ENCODE measurements around the gene COLEC11.
"Not testable (repeated sequence)": the region's sequence is repeated elsewhere in the genome, so short reads cannot be mapped to it uniquely, and the experiment has no call there.

COLEC11 gene

GRCh38 chr2:3654531-3655225 is 59.8 kb downstream of the COLEC11 start:
- H3K36me3 ChIP-seq (ENCODE audit: insufficient read depth, low read length): no peaks in the 10 kb centered on the region
- H3K27ac ChIP-seq (ENCODE audit: low read depth, low read length): no peak overlapping the region
- no peaks in the 10 kb centered on the region for H3K9me3 ChIP-seq (ENCODE audit: low read length)
- no peak overlapping the region for H3K9ac ChIP-seq (ENCODE audit: low read length)
- no peak overlapping the region for H3K4me3 ChIP-seq (ENCODE audit: low read depth in 1 of 2, low read length in 2 of 2)
- no peaks in the 10 kb centered on the region for H3K27me3 ChIP-seq (ENCODE audit: control insufficient read depth in 1 of 2, insufficient read depth in 2 of 2, low read length in 2 of 2)
- H3K4me1 ChIP-seq (ENCODE audit: insufficient read depth, low read length): peaks cover 11% of the 10 kb centered on the region

GRCh38 chr2:3655871-3656761 is 61.2 kb downstream of the COLEC11 start:
- Histone ChIP-seq H3K9ac (ENCODE audit: low read length) (no peak overlapping the region), H3K27ac (ENCODE audit: low read depth, low read length) (no peak overlapping the region), H3K4me1 (ENCODE audit: insufficient read depth, low read length) (peaks cover 6% of the 10 kb centered on the region), H3K9me3 (ENCODE audit: low read length) (no peaks in the 10 kb centered on the region), H3K27me3 (ENCODE audit: control insufficient read depth in 1 of 2, insufficient read depth in 2 of 2, low read length in 2 of 2) (no peaks in the 10 kb centered on the region), H3K36me3 (ENCODE audit: insufficient read depth, low read length) (no peaks in the 10 kb centered on the region), H3K4me3 (ENCODE audit: low read depth in 1 of 2, low read length in 2 of 2) (no peak overlapping the region)

GRCh38 chr2:3656762-3657721 is 62.1 kb downstream of the COLEC11 start:
- no peaks in the 10 kb centered on the region for H3K27me3 ChIP-seq (ENCODE audit: control insufficient read depth in 1 of 2, insufficient read depth in 2 of 2, low read length in 2 of 2)
- H3K9ac ChIP-seq (ENCODE audit: low read length): no peak overlapping the region
- H3K27ac ChIP-seq (ENCODE audit: low read depth, low read length): no peak overlapping the region
- H3K9me3 ChIP-seq (ENCODE audit: low read length): no peaks in the 10 kb centered on the region
- no peak overlapping the region for H3K4me3 ChIP-seq (ENCODE audit: low read depth in 1 of 2, low read length in 2 of 2)
- peaks cover 3% of the 10 kb centered on the region for H3K4me1 ChIP-seq (ENCODE audit: insufficient read depth, low read length)
- no peaks in the 10 kb centered on the region for H3K36me3 ChIP-seq (ENCODE audit: insufficient read depth, low read length)

DNA sequence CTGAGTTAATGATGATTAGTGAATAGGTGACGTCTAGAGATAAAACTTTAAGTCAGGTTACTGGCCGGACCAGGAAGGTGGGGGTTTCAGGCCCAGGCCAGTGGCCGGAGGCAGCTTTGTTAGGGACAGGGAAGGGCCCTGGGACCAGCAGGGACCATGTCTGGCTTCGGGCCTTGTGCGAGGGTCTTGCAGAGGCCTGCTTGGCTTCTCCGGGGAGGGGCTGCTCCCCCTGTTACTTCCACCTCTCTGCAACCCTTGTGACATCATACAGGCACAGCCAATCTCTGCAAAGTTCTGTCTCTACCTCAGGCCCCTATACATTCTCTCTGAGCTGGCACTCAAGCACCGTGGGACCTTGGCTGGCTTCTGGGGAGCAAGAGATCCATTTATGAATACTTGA is 63.0 kb downstream of the COLEC11 start, which contains the start of gene ALLC:
ALLC (plus strand) TSS at position 320 of the 400 bp plus-strand sequence. CDS start 12,958 bp downstream, outside the sequence.
- H3K9me3 ChIP-seq (ENCODE audit: low read length): no peaks in the 10 kb centered on the region
- H3K4me3 ChIP-seq (ENCODE audit: low read depth in 1 of 2, low read length in 2 of 2): no peak within 1 kb of the TSS
- H3K9ac ChIP-seq (ENCODE audit: low read length): no peak within 1 kb of the TSS
- H3K36me3 ChIP-seq (ENCODE audit: insufficient read depth, low read length): no peaks in the 10 kb centered on the region
- no peak within 1 kb of the TSS for H3K27ac ChIP-seq (ENCODE audit: low read depth, low read length)
- no peaks in the 10 kb centered on the region for H3K27me3 ChIP-seq (ENCODE audit: control insufficient read depth in 1 of 2, insufficient read depth in 2 of 2, low read length in 2 of 2)
- H3K4me1 ChIP-seq (ENCODE audit: insufficient read depth, low read length): no peaks in the 10 kb centered on the region

DNA sequence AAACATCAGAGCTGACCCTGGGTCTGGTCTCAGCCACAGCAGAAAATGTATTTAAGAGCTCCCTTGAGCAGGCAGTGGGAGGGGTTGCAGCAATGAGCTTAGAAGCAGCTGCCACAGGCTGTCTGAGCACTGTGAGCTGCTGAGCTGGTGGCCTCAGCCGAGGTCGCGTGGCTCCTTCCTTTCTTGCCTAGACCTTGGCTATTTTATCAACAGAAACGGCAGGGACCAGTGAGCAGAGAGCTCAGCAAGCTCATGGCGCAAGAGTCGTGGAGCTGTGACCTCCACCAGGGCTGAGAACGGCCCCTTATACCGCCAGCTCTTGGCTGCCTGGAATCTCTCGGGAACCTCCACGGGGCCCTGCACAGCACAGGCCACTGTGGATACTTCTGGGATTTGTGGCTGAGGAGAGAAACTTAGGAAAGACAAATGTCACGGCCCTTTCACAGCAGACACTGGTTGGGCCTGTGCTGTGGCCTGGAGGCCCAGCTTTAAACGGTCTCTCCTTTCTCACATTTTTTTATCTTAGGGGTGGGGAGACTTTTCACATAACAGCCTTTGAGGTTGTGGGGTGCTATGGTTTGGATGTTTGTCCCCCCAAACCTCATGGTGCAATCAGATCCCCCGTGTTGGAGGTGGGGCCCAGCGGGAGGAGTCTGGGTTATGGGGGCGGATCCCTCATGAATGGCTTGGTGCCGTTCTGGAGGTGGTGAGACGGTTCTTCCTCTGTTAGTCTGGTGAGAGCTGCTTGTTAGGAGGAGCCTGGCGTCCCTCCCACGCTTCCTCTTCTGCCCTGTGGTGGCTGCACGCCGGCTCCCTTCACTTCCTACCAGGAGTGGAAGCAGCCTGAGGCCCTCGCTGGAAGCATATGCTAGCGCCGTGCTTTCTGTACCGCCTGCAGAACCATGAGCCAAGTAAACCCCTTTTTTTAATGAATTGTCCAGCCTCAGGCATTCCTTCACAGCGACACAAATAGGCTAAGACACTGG is 64.8 kb downstream of the COLEC11 start:
- Histone ChIP-seq H3K9me3 (ENCODE audit: low read length) (no peaks in the 10 kb centered on the region), H3K36me3 (ENCODE audit: insufficient read depth, low read length) (no peaks in the 10 kb centered on the region), H3K27ac (ENCODE audit: low read depth, low read length) (no peak overlapping the region), H3K9ac (ENCODE audit: low read length) (no peak overlapping the region), H3K4me3 (ENCODE audit: low read depth in 1 of 2, low read length in 2 of 2) (no peak overlapping the region), H3K27me3 (ENCODE audit: control insufficient read depth in 1 of 2, insufficient read depth in 2 of 2, low read length in 2 of 2) (no peaks in the 10 kb centered on the region), H3K4me1 (ENCODE audit: insufficient read depth, low read length) (no peaks in the 10 kb centered on the region)

GRCh38 chr2:3660640-3661039 is 65.7 kb downstream of the COLEC11 start:
- not testable (repeated sequence) for H3K27me3 ChIP-seq (ENCODE audit: control insufficient read depth in 1 of 2, insufficient read depth in 2 of 2, low read length in 2 of 2); H3K4me3 ChIP-seq (ENCODE audit: low read depth in 1 of 2, low read length in 2 of 2); H3K9me3 ChIP-seq (ENCODE audit: low read length); H3K4me1 ChIP-seq (ENCODE audit: insufficient read depth, low read length); H3K9ac ChIP-seq (ENCODE audit: low read length); H3K36me3 ChIP-seq (ENCODE audit: insufficient read depth, low read length); H3K27ac ChIP-seq (ENCODE audit: low read depth, low read length)

DNA sequence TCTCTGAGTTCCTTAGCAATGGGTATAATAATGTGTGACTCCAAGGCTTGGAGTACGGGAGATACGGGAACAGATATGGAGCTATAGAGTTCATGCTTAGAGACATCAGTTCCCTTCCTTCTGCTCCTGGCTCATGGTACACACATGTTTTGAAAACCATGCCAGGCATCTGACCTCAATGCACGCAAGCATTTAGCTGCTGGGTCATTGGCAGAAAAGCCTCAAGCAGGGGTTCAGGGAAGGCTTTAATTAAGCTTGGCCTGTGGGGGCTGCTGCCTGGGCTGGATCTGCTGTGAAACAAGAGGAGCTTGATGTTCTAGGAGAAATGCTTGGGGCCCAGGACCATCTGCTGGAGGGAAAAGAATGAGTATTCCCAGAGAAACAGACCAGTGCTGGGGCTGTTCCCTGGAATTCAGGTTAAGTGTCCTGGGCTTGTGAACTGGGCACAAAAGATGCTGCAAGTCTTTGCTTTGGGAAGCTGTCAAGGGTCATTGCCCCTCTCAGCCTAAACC is 66.3 kb downstream of the COLEC11 start:
- Histone ChIP-seq H3K9ac (ENCODE audit: low read length) (no peak overlapping the region), H3K4me1 (ENCODE audit: insufficient read depth, low read length) (no peaks in the 10 kb centered on the region), H3K27ac (ENCODE audit: low read depth, low read length) (no peak overlapping the region), H3K27me3 (ENCODE audit: control insufficient read depth in 1 of 2, insufficient read depth in 2 of 2, low read length in 2 of 2) (no peaks in the 10 kb centered on the region), H3K36me3 (ENCODE audit: insufficient read depth, low read length) (no peaks in the 10 kb centered on the region), H3K9me3 (ENCODE audit: low read length) (no peaks in the 10 kb centered on the region), H3K4me3 (ENCODE audit: low read depth in 1 of 2, low read length in 2 of 2) (no peak overlapping the region)

DNA sequence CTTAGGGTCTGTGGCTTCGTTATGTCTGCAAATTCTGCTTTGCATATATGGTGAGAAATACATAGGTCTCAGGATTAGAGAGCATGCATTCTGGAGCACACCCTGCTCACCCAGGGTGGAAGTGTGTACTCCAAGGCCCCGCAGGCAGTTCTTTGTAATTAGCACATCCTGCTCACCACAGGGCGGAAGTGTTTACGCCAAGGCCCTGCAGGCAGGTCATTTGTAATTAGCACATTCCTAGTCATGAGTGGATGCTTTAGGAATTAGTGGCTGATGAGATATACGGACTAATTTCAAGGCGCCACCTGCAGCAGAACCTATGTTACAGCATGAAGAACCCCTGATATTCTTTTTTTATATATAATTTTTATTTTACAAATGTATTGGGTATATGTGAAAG is 67.3 kb downstream of the COLEC11 start:
- no peaks in the 10 kb centered on the region for H3K36me3 ChIP-seq (ENCODE audit: insufficient read depth, low read length)
- H3K4me1 ChIP-seq (ENCODE audit: insufficient read depth, low read length): no peaks in the 10 kb centered on the region
- H3K27me3 ChIP-seq (ENCODE audit: control insufficient read depth in 1 of 2, insufficient read depth in 2 of 2, low read length in 2 of 2): no peaks in the 10 kb centered on the region
- H3K9me3 ChIP-seq (ENCODE audit: low read length): no peaks in the 10 kb centered on the region
- no peak overlapping the region for H3K9ac ChIP-seq (ENCODE audit: low read length)
- H3K4me3 ChIP-seq (ENCODE audit: low read depth in 1 of 2, low read length in 2 of 2): no peak overlapping the region
- H3K27ac ChIP-seq (ENCODE audit: low read depth, low read length): no peak overlapping the region

GRCh38 chr2:3664118-3664517 is 69.2 kb downstream of the COLEC11 start:
- Histone ChIP-seq H3K9me3 (ENCODE audit: low read length) (no peaks in the 10 kb centered on the region), H3K36me3 (ENCODE audit: insufficient read depth, low read length) (no peaks in the 10 kb centered on the region), H3K27me3 (ENCODE audit: control insufficient read depth in 1 of 2, insufficient read depth in 2 of 2, low read length in 2 of 2) (no peaks in the 10 kb centered on the region), H3K27ac (ENCODE audit: low read depth, low read length) (no peak overlapping the region), H3K4me1 (ENCODE audit: insufficient read depth, low read length) (no peaks in the 10 kb centered on the region), H3K4me3 (ENCODE audit: low read depth in 1 of 2, low read length in 2 of 2) (no peak overlapping the region), H3K9ac (ENCODE audit: low read length) (no peak overlapping the region)

DNA sequence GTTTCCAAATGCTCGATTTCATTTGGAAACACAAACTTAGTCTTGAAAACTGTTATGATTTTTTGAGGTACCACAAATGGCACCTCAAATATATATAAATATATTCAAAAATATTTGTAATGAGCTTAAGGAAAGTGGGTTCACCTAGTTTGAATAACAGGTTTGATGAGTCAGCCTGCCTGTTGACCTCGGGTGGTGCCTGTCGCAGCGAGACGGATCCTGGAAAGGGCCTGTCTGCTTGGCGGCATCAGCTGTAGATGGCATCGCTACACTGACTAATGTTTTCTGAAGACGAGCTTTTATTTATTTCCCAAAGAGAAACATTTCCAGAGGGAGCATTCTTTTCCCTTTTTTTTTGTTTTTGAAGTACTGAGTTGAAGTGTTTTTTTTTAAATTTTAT is 70.0 kb downstream of the COLEC11 start:
- H3K27ac ChIP-seq (ENCODE audit: low read depth, low read length): no peak overlapping the region

More for the DNA sequence above, 70.0 kb downstream of the COLEC11 start:
- Histone ChIP-seq H3K9ac (ENCODE audit: low read length) (no peak overlapping the region), H3K36me3 (ENCODE audit: insufficient read depth, low read length) (no peaks in the 10 kb centered on the region), H3K27me3 (ENCODE audit: control insufficient read depth in 1 of 2, insufficient read depth in 2 of 2, low read length in 2 of 2) (no peaks in the 10 kb centered on the region), H3K4me3 (ENCODE audit: low read depth in 1 of 2, low read length in 2 of 2) (no peak overlapping the region), H3K4me1 (ENCODE audit: insufficient read depth, low read length) (no peaks in the 10 kb centered on the region), H3K9me3 (ENCODE audit: low read length) (no peaks in the 10 kb centered on the region)

Measured in muscle layer of colon (tissue), 2 donors.